ENCODE measurements around the gene BTNL8.

BTNL8 gene

DNA sequence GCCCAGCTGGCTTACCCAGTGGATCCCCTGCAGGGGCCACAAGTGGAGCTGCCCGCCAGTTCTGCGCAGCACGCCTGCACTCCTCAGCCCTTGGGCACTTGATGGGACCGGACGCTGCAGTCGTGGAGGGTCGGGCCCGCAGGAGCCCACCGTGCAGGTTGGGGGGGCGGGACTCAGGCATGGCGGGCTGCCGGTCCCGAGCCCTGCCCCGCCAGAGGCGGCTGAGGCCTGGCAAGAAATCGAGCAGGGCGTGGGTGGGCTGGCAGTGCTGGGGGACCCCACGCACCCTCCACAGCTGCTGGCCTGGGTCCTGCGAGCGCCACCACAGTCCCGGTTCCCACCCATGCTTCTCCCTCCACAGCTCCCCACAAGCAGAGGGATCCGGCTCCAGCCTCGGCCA, 70.4 kb downstream of the BTNL8 start:
- Mint-ChIP-seq H3K9me3 (no peaks in the 10 kb centered on the region), H3K27ac (no peak overlapping the region), H3K36me3 (ENCODE audit: low read depth) (no peaks in the 10 kb centered on the region), H3K4me1 (no peaks in the 10 kb centered on the region), H3K4me3 (no peak overlapping the region), H3K27me3 (no peaks in the 10 kb centered on the region)
- ATAC-seq = no peak
- DNase-seq = no peak

GRCh38 chr5:180970336-180970735, 71.4 kb downstream of the BTNL8 start:
- no peaks in the 10 kb centered on the region for H3K4me1 Mint-ChIP-seq
- H3K9me3 Mint-ChIP-seq = no peaks in the 10 kb centered on the region
- ATAC-seq = no peak
- no peaks in the 10 kb centered on the region for H3K27me3 Mint-ChIP-seq
- no peak overlapping the region for H3K4me3 Mint-ChIP-seq
- DNase-seq = no peak
- H3K27ac Mint-ChIP-seq = no peak overlapping the region
- no peaks in the 10 kb centered on the region for H3K36me3 Mint-ChIP-seq (ENCODE audit: low read depth)

DNA sequence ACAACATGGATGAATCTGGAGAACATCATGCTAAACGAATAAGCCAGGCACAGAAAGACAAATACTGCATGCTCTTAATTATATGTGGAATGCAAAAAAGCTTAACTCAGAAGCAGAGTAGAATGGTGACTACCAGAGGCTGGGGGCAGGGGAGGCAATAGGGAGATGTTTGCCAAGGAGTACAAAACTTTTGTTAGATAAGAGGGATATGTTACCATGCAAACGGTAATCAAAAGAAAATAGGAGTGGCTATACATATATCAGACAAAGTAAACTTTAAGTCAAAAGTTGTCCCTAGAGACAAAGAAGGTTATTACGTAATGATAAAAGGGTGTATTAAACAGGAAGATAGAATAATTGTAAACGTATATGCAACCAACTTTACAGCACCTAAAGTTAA, 71.9 kb downstream of the BTNL8 start:
- Mint-ChIP-seq H3K27me3 (no peaks in the 10 kb centered on the region), H3K4me3 (no peak overlapping the region), H3K27ac (no peak overlapping the region), H3K4me1 (peaks cover 3% of the 10 kb centered on the region), H3K9me3 (no peaks in the 10 kb centered on the region), H3K36me3 (ENCODE audit: low read depth) (no peaks in the 10 kb centered on the region)
- ATAC-seq = no peak
- no peak for DNase-seq

- no peak for ATAC-seq
Observed at GRCh38 chr5:180974612-180975315, 75.8 kb downstream of the BTNL8 start.

GRCh38 chr5:180975338-180975737, 76.4 kb downstream of the BTNL8 start:
- H3K27me3 Mint-ChIP-seq = no peaks in the 10 kb centered on the region
- no peak overlapping the region for H3K27ac Mint-ChIP-seq
- peaks cover 9% of the 10 kb centered on the region for H3K4me1 Mint-ChIP-seq
- DNase-seq (no peak), ATAC-seq (peak; percentile 69)
- no peaks in the 10 kb centered on the region for H3K36me3 Mint-ChIP-seq (ENCODE audit: low read depth)
- H3K4me3 Mint-ChIP-seq = no peak overlapping the region
- no peaks in the 10 kb centered on the region for H3K9me3 Mint-ChIP-seq

More at GRCh38 chr5:180974612-180975315, 75.8 kb downstream of the BTNL8 start:
- H3K9me3 Mint-ChIP-seq = no peaks in the 10 kb centered on the region
- H3K4me1 Mint-ChIP-seq = peaks cover 9% of the 10 kb centered on the region
- H3K4me3 Mint-ChIP-seq = no peak overlapping the region
- no peaks in the 10 kb centered on the region for H3K36me3 Mint-ChIP-seq (ENCODE audit: low read depth)
- DNase-seq = no peak
- no peak overlapping the region for H3K27ac Mint-ChIP-seq
- no peaks in the 10 kb centered on the region for H3K27me3 Mint-ChIP-seq

DNA sequence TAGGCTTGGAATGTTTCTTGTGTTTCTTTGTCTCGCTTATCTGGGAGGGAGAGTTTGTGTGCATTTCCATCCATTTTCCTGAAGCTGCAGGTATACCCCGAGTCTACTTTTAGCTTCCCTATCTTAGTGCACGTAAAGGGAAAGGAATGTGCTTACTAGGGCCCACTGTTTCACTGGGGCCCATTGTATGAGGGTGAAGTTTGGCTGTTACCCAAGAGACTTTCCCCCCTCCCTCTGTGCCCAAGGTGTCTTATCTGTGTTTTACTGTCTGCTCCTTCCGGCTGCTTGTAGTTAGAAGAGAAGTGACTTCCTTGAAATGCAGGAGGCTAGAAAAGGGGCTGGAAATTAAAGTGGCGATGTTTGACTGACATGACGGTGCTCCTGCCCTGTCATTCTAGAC, 77.6 kb downstream of the BTNL8 start:
- H3K27ac Mint-ChIP-seq = peak overlapping the region; percentile 25
- no peak for DNase-seq
- no peak overlapping the region for H3K4me3 Mint-ChIP-seq
- ATAC-seq = no peak
- no peaks in the 10 kb centered on the region for H3K36me3 Mint-ChIP-seq (ENCODE audit: low read depth)
- no peaks in the 10 kb centered on the region for H3K9me3 Mint-ChIP-seq
- peaks cover 9% of the 10 kb centered on the region for H3K4me1 Mint-ChIP-seq
- peaks cover 3% of the 10 kb centered on the region for H3K27me3 Mint-ChIP-seq

GRCh38 chr5:180977852-180978251, 78.9 kb downstream of the BTNL8 start:
- Mint-ChIP-seq H3K27me3 (peaks cover 8% of the 10 kb centered on the region), H3K9me3 (no peaks in the 10 kb centered on the region), H3K4me3 (no peak overlapping the region), H3K4me1 (peaks cover 9% of the 10 kb centered on the region), H3K27ac (no peak overlapping the region), H3K36me3 (ENCODE audit: low read depth) (no peaks in the 10 kb centered on the region)
- no peak for ATAC-seq
- DNase-seq = no peak

DNA sequence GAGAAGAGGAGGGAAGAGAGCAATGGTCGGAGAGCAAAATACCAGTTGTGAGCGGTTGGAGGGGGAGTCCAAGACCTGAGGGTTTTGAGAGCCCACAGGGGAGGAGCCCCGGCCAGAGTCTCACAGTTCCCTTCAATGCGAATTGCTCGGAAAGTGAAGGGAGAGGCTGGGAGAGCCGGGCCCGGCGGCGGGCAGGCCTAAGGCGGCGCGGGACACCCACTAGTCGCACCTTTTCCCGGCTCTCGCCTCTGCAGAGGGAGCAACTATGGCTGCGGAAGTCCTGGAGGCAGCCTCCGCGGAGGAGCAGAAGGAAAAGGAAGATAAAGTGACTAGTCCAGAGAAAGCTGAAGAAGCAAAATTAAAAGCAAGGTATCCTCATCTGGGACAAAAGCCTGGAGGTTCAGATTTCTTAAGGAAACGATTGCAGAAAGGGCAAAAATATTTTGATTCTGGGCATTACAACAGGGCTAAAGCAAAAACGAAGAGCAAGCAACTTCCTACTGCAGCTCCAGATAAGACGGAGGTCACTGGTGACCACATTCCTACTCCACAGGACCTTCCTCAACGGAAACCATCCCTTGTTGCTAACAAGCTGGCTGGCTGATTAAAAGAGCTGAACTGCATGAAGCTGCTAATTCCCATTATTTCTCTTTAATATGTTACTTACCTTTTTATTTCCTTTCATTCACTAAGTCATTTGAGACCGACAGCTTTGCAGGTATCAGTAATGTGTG, 83.2 kb downstream of the BTNL8 start:
- Mint-ChIP-seq H3K27me3 (peaks cover 15% of the 10 kb centered on the region), H3K9me3 (no peaks in the 10 kb centered on the region), H3K4me1 (no peaks in the 10 kb centered on the region), H3K27ac (no peak overlapping the region), H3K4me3 (no peak overlapping the region), H3K36me3 (ENCODE audit: low read depth) (no peaks in the 10 kb centered on the region)
- DNase-seq = no peak
- ATAC-seq = no peak

- Mint-ChIP-seq H3K27ac (no peak overlapping the region), H3K36me3 (ENCODE audit: low read depth) (no peaks in the 10 kb centered on the region), H3K27me3 (peaks cover 18% of the 10 kb centered on the region), H3K4me1 (no peaks in the 10 kb centered on the region), H3K9me3 (no peaks in the 10 kb centered on the region), H3K4me3 (no peak overlapping the region)
- no peak for ATAC-seq
- no peak for DNase-seq
Observed at GRCh38 chr5:180988016-180988415, 89.1 kb downstream of the BTNL8 start.

DNA sequence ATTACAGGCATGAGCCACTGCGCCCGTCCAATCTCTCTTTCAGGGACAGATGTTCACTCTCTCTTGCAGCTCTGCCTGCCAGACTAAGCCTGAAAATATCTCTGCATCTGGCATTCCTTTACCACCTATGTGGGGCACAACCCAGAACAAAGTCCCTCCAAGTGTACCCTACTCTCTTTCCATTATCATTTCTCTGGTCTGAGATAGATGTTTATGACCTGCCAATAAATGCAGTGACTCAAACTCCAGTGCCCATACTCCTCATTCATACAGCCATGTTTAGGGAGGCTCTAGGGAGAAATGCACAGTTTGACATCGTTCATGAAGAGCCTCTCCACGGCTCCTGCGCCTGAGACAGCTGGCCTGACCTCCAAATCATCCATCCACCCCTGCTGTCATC, 89.6 kb downstream of the BTNL8 start, which contains the start of gene BTNL3:
BTNL3 (plus strand) TSS at position 255 of the 400 bp plus-strand sequence. CDS start 183 bp downstream, outside the sequence.
- peaks cover 18% of the 10 kb centered on the region for H3K27me3 Mint-ChIP-seq
- no peak for ATAC-seq
- H3K27ac Mint-ChIP-seq = no peak within 1 kb of the TSS
- no peaks in the 10 kb centered on the region for H3K4me1 Mint-ChIP-seq
- DNase-seq = no peak
- H3K36me3 Mint-ChIP-seq (ENCODE audit: low read depth) = no peaks in the 10 kb centered on the region
- H3K4me3 Mint-ChIP-seq = no peak within 1 kb of the TSS
- H3K9me3 Mint-ChIP-seq = no peaks in the 10 kb centered on the region

GRCh38 chr5:180990086-180990881, 91.3 kb downstream of the BTNL8 start:
- Mint-ChIP-seq H3K27me3 (peaks cover 21% of the 10 kb centered on the region), H3K36me3 (ENCODE audit: low read depth) (no peaks in the 10 kb centered on the region), H3K9me3 (peaks cover 5% of the 10 kb centered on the region), H3K4me3 (no peak overlapping the region), H3K27ac (no peak overlapping the region), H3K4me1 (no peaks in the 10 kb centered on the region)
- no peak for DNase-seq
- ATAC-seq = no peak

- no peak overlapping the region for H3K4me3 Mint-ChIP-seq
- peaks cover 16% of the 10 kb centered on the region for H3K27me3 Mint-ChIP-seq
- H3K36me3 Mint-ChIP-seq (ENCODE audit: low read depth) = no peaks in the 10 kb centered on the region
- no peaks in the 10 kb centered on the region for H3K4me1 Mint-ChIP-seq
- H3K27ac Mint-ChIP-seq = no peak overlapping the region
- ATAC-seq = no peak
- peaks cover 5% of the 10 kb centered on the region for H3K9me3 Mint-ChIP-seq
- DNase-seq = no peak
Observed at GRCh38 chr5:180990882-180991242, 91.9 kb downstream of the BTNL8 start.
